GM21529 (cell line): ENCODE results near the gene FAM72A.
"Not testable (repeated sequence)": the region's sequence is repeated elsewhere in the genome, so short reads cannot be mapped to it uniquely, and the experiment has no call there.

Experiments used
- ATAC-seq: cut with Tn5 transposase; IDR thresholded peaks from one replicate; pipeline ENCODE4 v1.9.1; 2021; ENCODE audit not compliant: unreplicated experiment

The FAM72A gene

GRCh38 chr1:206215600-206216392 is 13.2 kb upstream of the FAM72A start:
- ATAC-seq, result not testable (repeated sequence)

GRCh38 chr1:206210802-206211201 is 8.2 kb upstream of the FAM72A start:
- ATAC-seq, result not testable (repeated sequence)

GRCh38 chr1:206205569-206205968 is 2.9 kb upstream of the FAM72A start:
- not testable (repeated sequence) for ATAC-seq

GRCh38 chr1:206204871-206205270 is 2.2 kb upstream of the FAM72A start:
- not testable (repeated sequence) for ATAC-seq

- ATAC-seq, result not testable (repeated sequence)
Observed at GRCh38 chr1:206204159-206204511, 1.5 kb upstream of the FAM72A start.

GRCh38 chr1:206203364-206204158 is 922 bp upstream of the FAM72A start, which contains the start of gene SRGAP2:
Gene SRGAP2 (plus strand): TSS chr1:206203541. CDS start chr1:206205971, 2,430 bp downstream.
- ATAC-seq, result peak; percentile 3

- not testable (repeated sequence) for ATAC-seq
Observed at GRCh38 chr1:206196748-206197424, 5.8 kb downstream of the FAM72A start.

GRCh38 chr1:206195182-206195581 is 7.5 kb downstream of the FAM72A start:
- ATAC-seq, result not testable (repeated sequence)

- ATAC-seq, result not testable (repeated sequence)
Observed at GRCh38 chr1:206186826-206187225, 15.8 kb downstream of the FAM72A start.

GRCh38 chr1:206185778-206186177 is 16.9 kb downstream of the FAM72A start:
- ATAC-seq, result not testable (repeated sequence)

- ATAC-seq, result not testable (repeated sequence)
Observed at GRCh38 chr1:206183788-206184187, 18.9 kb downstream of the FAM72A start.

GRCh38 chr1:206182368-206183317 is 20.0 kb downstream of the FAM72A start:
- ATAC-seq, result not testable (repeated sequence)

GRCh38 chr1:206179666-206180065 is 23.0 kb downstream of the FAM72A start:
- not testable (repeated sequence) for ATAC-seq

GRCh38 chr1:206178061-206178989 is 24.3 kb downstream of the FAM72A start:
- ATAC-seq, result not testable (repeated sequence)

- not testable (repeated sequence) for ATAC-seq
Observed at GRCh38 chr1:206176114-206176502, 26.5 kb downstream of the FAM72A start.

- ATAC-seq, result not testable (repeated sequence)
Observed at GRCh38 chr1:206175459-206176113, 27.1 kb downstream of the FAM72A start.

- ATAC-seq, result not testable (repeated sequence)
Observed at GRCh38 chr1:206174182-206174868, 28.3 kb downstream of the FAM72A start.
